Activated CD4-positive, alpha-beta T cell treated with anti-CD3 and anti-CD28 coated beads for 36 hours (primary cell): Measurements from ENCODE around the gene ZNF516. TPM values are rescaled to one million over a fixed set of nuclear protein-coding genes. Genes with fewer than 3 reads are reported as not detected.

Experiments
- ATAC-seq: fragments of 200-7000 bp; cut with Tn5 transposase; one replicate; pipeline ENCODE4 v1.10.0; 2021; ENCODE audit warnings: mild to moderate bottlenecking, moderate library complexity
- CTCF ChIA-PET: fragments of 350-600 bp; sonication (Branson Sonifier 250); formaldehyde crosslinking; loops from one replicate; lab custom pipeline; 2021; ENCODE audit warnings: antibody characterized with exemption; lab: Charles Lee
- POLR2A ChIA-PET: fragments of 350-600 bp; sonication (Branson Sonifier 250); formaldehyde crosslinking; loops from one replicate; lab custom pipeline; 2021; ENCODE audit warnings: antibody characterized with exemption, inconsistent platforms; lab: Charles Lee
- DNase-seq: peaks from one replicate; pipeline ENCODE4 v3.0.0-alpha.2; 2020
- H3K27ac Mint-ChIP-seq: one replicate; pipeline ENCODE4 v1.8.0; 2021; ENCODE audit warnings: mixed read lengths
- H3K27me3 Mint-ChIP-seq: one replicate; pipeline ENCODE4 v1.8.0; 2021; ENCODE audit warnings: mixed read lengths
- H3K36me3 Mint-ChIP-seq: one replicate; pipeline ENCODE4 v1.8.0; 2021; ENCODE audit warnings: low read depth, mixed read lengths
- H3K4me1 Mint-ChIP-seq: one replicate; pipeline ENCODE4 v1.8.0; 2021; ENCODE audit warnings: mixed read lengths
- H3K4me3 Mint-ChIP-seq: one replicate; pipeline ENCODE4 v1.8.0; 2021; ENCODE audit warnings: mild to moderate bottlenecking, moderate library complexity, mixed read lengths
- H3K9me3 Mint-ChIP-seq: one replicate; pipeline ENCODE4 v1.8.0; 2021; ENCODE audit warnings: low read depth, mixed read lengths
- intact Hi-C, 2 experiments: fragments of 100-400 bp; cut with DNase I in 1 of 2; cut with micrococcal nuclease in 1 of 2; formaldehyde crosslinking; loops; one replicate each; pipeline versions ENCODE4 v1.14.2 to v1.15.1; 2022 to 2024; cut with DNase I, micrococcal nuclease
- total RNA-seq, 2 experiments: library from RNA; stranded (reverse); gene quantifications; one replicate each; pipeline ENCODE4 v1.2.3, GENCODE V29; 2021

The ZNF516 gene
- total RNA-seq, 2 experiments from 2014 or later: 6.8 to 9.9 TPM

- Mint-ChIP-seq H3K4me1 (no peaks in the 10 kb centered on the region), H3K4me3 (no peak overlapping the region), H3K27me3 (no peaks in the 10 kb centered on the region), H3K27ac (no peak overlapping the region), H3K36me3 (no peaks in the 10 kb centered on the region), H3K9me3 (peaks cover 10% of the 10 kb centered on the region)
- CTCF ChIA-PET: no interaction called here
- intact Hi-C loops: no loop called here
- no peak for ATAC-seq
- POLR2A ChIA-PET: no interaction called here
- no peak for DNase-seq
Observed at GRCh38 chr18:76335859-76336640, 159.0 kb downstream of the ZNF516 start.

GRCh38 chr18:76328140-76328539 lies 166.9 kb downstream of the ZNF516 start:
- Mint-ChIP-seq H3K4me1 (no peaks in the 10 kb centered on the region), H3K9me3 (peaks cover 14% of the 10 kb centered on the region), H3K27me3 (peaks cover 11% of the 10 kb centered on the region), H3K36me3 (peaks cover 2% of the 10 kb centered on the region), H3K27ac (no peak overlapping the region), H3K4me3 (no peak overlapping the region)
- DNase-seq (no peak), ATAC-seq (no peak)
- intact Hi-C loops: no loop called here
- ChIA-PET CTCF (no interaction called here), POLR2A (no interaction called here)

- POLR2A ChIA-PET: no interaction called here
- Mint-ChIP-seq H3K4me3 (no peak overlapping the region), H3K4me1 (no peaks in the 10 kb centered on the region), H3K27ac (no peak overlapping the region), H3K36me3 (no peaks in the 10 kb centered on the region), H3K9me3 (no peaks in the 10 kb centered on the region), H3K27me3 (peaks cover 15% of the 10 kb centered on the region)
- DNase-seq (no peak), ATAC-seq (no peak)
- CTCF ChIA-PET: no interaction called here
- intact Hi-C loops: no loop called here
Observed at GRCh38 chr18:76323891-76324290, 171.2 kb downstream of the ZNF516 start.

GRCh38 chr18:76322686-76323085 lies 172.4 kb downstream of the ZNF516 start:
- peaks cover 15% of the 10 kb centered on the region for H3K27me3 Mint-ChIP-seq
- no peaks in the 10 kb centered on the region for H3K4me1 Mint-ChIP-seq
- ATAC-seq (no peak), DNase-seq (no peak)
- intact Hi-C loops: no loop called here
- no peak overlapping the region for H3K4me3 Mint-ChIP-seq
- ChIA-PET POLR2A (no interaction called here), CTCF (no interaction called here)
- no peak overlapping the region for H3K27ac Mint-ChIP-seq
- no peaks in the 10 kb centered on the region for H3K36me3 Mint-ChIP-seq
- no peaks in the 10 kb centered on the region for H3K9me3 Mint-ChIP-seq

DNA sequence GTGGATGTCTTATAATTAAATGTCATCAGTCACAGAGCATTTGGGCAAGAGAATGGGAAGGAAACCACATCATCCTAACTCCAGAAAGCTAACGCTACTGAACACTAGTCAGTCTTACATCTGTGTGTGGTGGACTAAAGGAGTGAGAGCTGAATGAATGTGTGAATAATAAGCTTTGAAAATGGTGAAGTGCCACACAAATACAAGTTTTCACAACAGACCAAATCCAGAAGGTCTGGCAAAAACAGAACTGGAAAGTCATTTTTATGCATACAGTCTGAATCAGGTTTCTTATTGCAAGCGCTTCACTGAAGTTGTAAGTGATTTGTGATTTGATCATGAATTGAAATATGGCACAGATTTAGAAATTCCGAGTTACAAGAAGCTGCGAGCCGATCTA lies 175.7 kb downstream of the ZNF516 start:
- no peak overlapping the region for H3K4me3 Mint-ChIP-seq
- ATAC-seq (no peak), DNase-seq (no peak)
- intact Hi-C loops: no loop called here
- peaks cover 11% of the 10 kb centered on the region for H3K27me3 Mint-ChIP-seq
- H3K4me1 Mint-ChIP-seq: no peaks in the 10 kb centered on the region
- CTCF ChIA-PET: no interaction called here
- no peaks in the 10 kb centered on the region for H3K36me3 Mint-ChIP-seq
- H3K9me3 Mint-ChIP-seq: no peaks in the 10 kb centered on the region
- no peak overlapping the region for H3K27ac Mint-ChIP-seq
- POLR2A ChIA-PET: no interaction called here

GRCh38 chr18:76318607-76319006 lies 176.4 kb downstream of the ZNF516 start:
- H3K27me3 Mint-ChIP-seq: peaks cover 9% of the 10 kb centered on the region
- H3K27ac Mint-ChIP-seq: no peak overlapping the region
- CTCF ChIA-PET: no interaction called here
- no peak for DNase-seq
- intact Hi-C loops: no loop called here
- ATAC-seq: no peak
- H3K36me3 Mint-ChIP-seq: no peaks in the 10 kb centered on the region
- H3K9me3 Mint-ChIP-seq: no peaks in the 10 kb centered on the region
- H3K4me3 Mint-ChIP-seq: no peak overlapping the region
- POLR2A ChIA-PET: no interaction called here
- H3K4me1 Mint-ChIP-seq: no peaks in the 10 kb centered on the region

- ATAC-seq (no peak), DNase-seq (no peak)
- H3K36me3 Mint-ChIP-seq: no peaks in the 10 kb centered on the region
- no peaks in the 10 kb centered on the region for H3K9me3 Mint-ChIP-seq
- intact Hi-C loops: no loop called here
- H3K4me3 Mint-ChIP-seq: no peak overlapping the region
- H3K27ac Mint-ChIP-seq: no peak overlapping the region
- H3K27me3 Mint-ChIP-seq: peaks cover 9% of the 10 kb centered on the region
- H3K4me1 Mint-ChIP-seq: no peaks in the 10 kb centered on the region
- ChIA-PET CTCF (no interaction called here), POLR2A (no interaction called here)
Observed at GRCh38 chr18:76317136-76317535, 177.9 kb downstream of the ZNF516 start.

DNA sequence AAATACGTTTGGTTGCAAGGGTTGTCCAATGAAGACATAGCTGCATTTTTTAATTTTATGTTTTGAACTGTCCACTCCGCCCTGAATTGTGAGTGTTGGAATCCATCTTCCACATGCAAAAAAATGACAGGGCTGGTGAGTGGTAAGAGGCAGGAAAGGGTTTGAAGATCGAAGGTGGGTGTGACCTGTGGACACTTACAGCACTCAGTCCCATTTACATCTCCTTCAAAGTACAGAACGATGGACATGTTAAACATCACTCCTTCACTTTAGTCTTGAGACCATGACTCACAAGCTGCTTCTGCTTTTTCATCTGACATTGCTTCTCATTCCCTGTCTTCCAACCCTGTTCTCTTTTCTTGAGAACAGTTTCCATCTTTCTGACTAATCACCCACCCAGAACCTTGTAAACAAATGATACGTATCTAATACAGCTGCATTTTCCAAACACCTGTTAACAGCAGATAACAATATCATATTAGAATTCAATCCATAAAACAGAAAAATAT lies 179.3 kb downstream of the ZNF516 start:
- ChIA-PET POLR2A (no interaction called here), CTCF (interaction anchor here (0.7 to 1.1 kb wide), 3 partner anchors 8 to 33 kb away, joined by 3 to 4 read pairs (median 3); no protein-coding TSS in a partner anchor)
- no peaks in the 10 kb centered on the region for H3K4me1 Mint-ChIP-seq
- H3K27ac Mint-ChIP-seq: no peak overlapping the region
- no peaks in the 10 kb centered on the region for H3K36me3 Mint-ChIP-seq
- intact Hi-C loops: no loop called here
- no peak overlapping the region for H3K4me3 Mint-ChIP-seq
- ATAC-seq: no peak
- no peak for DNase-seq
- H3K9me3 Mint-ChIP-seq: no peaks in the 10 kb centered on the region
- H3K27me3 Mint-ChIP-seq: peaks cover 9% of the 10 kb centered on the region

DNA sequence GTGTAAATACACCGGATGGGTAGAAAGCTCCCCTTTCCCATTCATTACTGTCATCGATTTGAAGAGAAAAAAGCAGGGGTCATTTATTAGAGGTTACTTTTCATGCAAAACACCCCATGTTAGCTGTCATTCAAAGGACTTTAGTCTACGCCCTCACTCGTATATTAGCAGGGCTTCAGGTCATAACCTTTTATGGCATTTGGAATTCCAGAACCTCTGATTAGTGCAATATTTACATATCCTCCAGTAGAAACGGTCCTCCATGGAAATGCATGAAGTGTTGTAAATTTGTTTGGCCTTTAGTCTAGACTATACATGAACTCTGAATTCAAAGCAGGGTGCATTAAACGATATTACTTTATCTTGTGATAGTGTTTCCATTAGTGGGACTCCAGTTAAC lies 180.5 kb downstream of the ZNF516 start:
- ATAC-seq: no peak
- no peak overlapping the region for H3K27ac Mint-ChIP-seq
- intact Hi-C loops: no loop called here
- ChIA-PET CTCF (interaction anchor here (0.6 kb wide), 1 partner anchor 1547 kb away, joined by 3 read pairs; no protein-coding TSS in a partner anchor), POLR2A (no interaction called here)
- H3K9me3 Mint-ChIP-seq: no peaks in the 10 kb centered on the region
- H3K36me3 Mint-ChIP-seq: no peaks in the 10 kb centered on the region
- DNase-seq: no peak
- peaks cover 7% of the 10 kb centered on the region for H3K27me3 Mint-ChIP-seq
- no peaks in the 10 kb centered on the region for H3K4me1 Mint-ChIP-seq
- no peak overlapping the region for H3K4me3 Mint-ChIP-seq

DNA sequence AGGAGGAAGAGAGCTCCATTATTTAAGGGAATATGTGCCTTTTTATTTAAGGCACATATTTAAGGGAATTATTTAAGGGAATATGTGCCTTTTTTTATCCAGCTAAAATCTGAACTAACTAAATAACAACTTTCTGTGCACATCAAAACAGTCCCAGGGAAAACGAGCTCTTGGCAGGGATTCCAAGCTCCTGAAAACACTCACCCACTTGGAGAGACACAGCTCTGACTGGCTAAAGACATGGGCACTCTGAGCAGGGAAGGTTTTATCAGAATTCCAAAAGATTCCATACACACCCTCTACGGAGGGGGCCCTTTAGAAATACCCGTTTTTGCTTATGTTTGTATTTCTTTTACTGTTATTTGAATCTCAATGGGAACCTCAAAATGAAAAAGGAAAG lies 181.0 kb downstream of the ZNF516 start:
- ATAC-seq (no peak), DNase-seq (no peak)
- H3K4me3 Mint-ChIP-seq: no peak overlapping the region
- CTCF ChIA-PET: interaction anchor here (0.6 kb wide), 1 partner anchor 1547 kb away, joined by 3 read pairs; no protein-coding TSS in a partner anchor
- peaks cover 4% of the 10 kb centered on the region for H3K27me3 Mint-ChIP-seq
- no peaks in the 10 kb centered on the region for H3K4me1 Mint-ChIP-seq
- no peak overlapping the region for H3K27ac Mint-ChIP-seq
- intact Hi-C loops: no loop called here
- H3K36me3 Mint-ChIP-seq: no peaks in the 10 kb centered on the region
- POLR2A ChIA-PET: no interaction called here
- no peaks in the 10 kb centered on the region for H3K9me3 Mint-ChIP-seq
